ENCODE results near the gene HCRTR2. TPM values are rescaled to one million over a fixed set of nuclear protein-coding genes. Genes with fewer than 3 reads are reported as not detected.
"Not testable (repeated sequence)": the region's sequence is repeated elsewhere in the genome, so short reads cannot be mapped to it uniquely, and the experiment has no call there.

The HCRTR2 gene
- total RNA-seq (not detected), polyA plus RNA-seq (0.16 TPM)
- long read RNA-seq, donor 1, partial matches to known transcripts: 0 of 1 reads
- long read RNA-seq, donor 1, other reads (novel, unspliced or antisense): 0 of 1 reads
- long read RNA-seq, donor 2: 0 reads
- long read RNA-seq, donor 3: 0 reads
- long read RNA-seq, donor 4: 0 reads

DNA sequence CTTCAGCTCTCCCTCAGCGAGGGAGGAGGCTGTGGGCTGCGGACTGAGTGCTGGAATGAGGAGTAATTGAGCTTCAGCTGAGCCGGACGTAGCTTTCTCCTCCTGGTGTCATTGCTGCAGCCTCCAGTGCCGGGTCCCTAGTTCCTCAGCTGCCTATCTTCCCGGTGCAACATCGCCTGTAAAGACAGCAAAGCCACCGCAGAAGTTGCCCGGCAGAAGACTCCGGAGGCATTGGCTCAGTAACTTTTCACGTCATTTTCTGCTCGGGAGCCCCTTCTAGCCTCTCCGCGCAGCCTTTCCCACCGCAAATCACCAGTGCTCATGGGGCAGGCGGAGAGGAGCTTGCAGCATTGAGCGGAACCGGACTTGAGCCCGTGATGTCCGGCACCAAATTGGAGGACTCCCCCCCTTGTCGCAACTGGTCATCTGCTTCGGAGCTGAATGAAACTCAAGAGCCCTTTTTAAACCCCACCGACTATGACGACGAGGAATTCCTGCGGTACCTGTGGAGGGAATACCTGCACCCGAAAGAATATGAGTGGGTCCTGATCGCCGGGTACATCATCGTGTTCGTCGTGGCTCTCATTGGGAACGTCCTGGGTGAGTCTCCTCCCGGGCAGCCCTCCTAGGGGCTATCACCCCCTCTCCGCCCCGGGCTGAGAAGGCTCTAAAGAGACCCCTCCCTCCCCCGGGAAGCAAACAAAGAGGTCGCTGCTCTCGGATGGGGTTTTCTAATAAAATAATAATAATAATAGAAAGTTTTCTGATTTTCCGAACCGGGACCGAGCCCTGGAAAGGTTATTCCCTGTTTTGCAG, at the start of gene HCRTR2:
TSS of gene HCRTR2 (plus strand) at position 305 of the 816 bp plus-strand sequence. CDS start at position 378, 73 bp downstream.
- H3K4me1 ChIP-seq (ENCODE audit: control insufficient read depth, insufficient read depth, low read length): no peaks in the 10 kb centered on the region
- 3% methylated on average over 42 of the region's 42 CpGs for WGBS
- intact Hi-C loops (cut with DNase I): no loop called here
- peak within 1 kb of the TSS; percentile 42 for H3K4me3 ChIP-seq (ENCODE audit: low read length)
- no peak within 1 kb of the TSS for H3K27ac ChIP-seq (ENCODE audit: low read length)
- no peaks in the 10 kb centered on the region for H3K9me3 ChIP-seq (ENCODE audit: control insufficient read depth, low read length)
- DNase-seq (peak in 2 of 3 donors; percentile 16 to 21), ATAC-seq (peak in 1 of 2 donors; percentile 19)
- H3K27me3 ChIP-seq (ENCODE audit: control insufficient read depth, insufficient read depth): no peaks in the 10 kb centered on the region

DNA sequence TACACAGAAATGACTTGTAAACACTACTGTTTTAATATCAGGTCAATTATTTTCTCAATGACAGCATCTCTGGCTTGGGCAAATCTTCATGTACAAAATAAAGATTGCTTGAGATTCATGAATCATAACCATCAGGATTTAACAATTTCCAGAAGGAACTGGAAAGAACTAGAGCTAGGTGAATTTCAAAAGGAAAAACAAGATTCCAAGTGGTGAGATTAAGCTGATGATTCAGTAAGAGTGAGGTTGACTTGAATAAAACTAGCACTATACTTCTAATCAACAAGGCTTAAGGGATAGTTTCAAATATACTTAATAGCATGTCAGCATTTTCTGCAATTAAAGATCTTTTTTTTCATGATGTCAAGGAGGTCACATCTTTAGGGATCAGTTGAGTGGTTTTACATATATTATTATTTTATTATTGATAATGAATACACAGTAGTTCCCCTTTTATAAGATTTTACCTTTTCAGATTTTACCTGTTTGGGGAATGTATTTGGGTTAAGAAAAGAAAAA, 43.5 kb upstream of the HCRTR2 start:
- no peak overlapping the region for H3K4me3 ChIP-seq (ENCODE audit: low read length)
- ATAC-seq (no peak), DNase-seq (no peak)
- H3K9me3 ChIP-seq (ENCODE audit: control insufficient read depth, low read length): no peaks in the 10 kb centered on the region
- intact Hi-C loops (cut with DNase I): no loop called here
- no peak overlapping the region for H3K27ac ChIP-seq (ENCODE audit: low read length)
- H3K27me3 ChIP-seq (ENCODE audit: control insufficient read depth, insufficient read depth): no peaks in the 10 kb centered on the region
- H3K4me1 ChIP-seq (ENCODE audit: control insufficient read depth, insufficient read depth, low read length): no peaks in the 10 kb centered on the region

DNA sequence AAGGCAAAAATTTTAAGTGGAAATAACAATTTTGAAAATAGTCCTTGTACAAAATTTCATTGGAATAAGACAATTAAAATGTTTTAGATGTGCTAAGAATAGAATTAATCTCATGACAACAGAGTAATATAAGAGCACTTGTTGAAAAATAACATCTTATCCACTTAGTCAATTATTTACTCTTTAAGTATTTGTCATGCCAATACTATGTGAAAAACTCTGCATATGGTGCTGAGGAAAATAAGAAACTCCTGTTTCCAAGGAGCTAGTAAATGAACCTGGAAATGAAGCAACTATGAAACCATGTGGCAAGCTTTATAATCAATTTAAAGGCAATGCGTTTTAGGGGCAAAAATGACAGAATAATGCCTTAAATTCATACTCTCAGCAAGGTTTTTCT, 42.7 kb upstream of the HCRTR2 start:
- WGBS: 74% methylated on average over 1 of the region's 1 CpG
- no peak for DNase-seq
- Histone ChIP-seq H3K4me3 (ENCODE audit: low read length) (no peak overlapping the region), H3K27me3 (ENCODE audit: control insufficient read depth, insufficient read depth) (no peaks in the 10 kb centered on the region), H3K27ac (ENCODE audit: low read length) (no peak overlapping the region), H3K4me1 (ENCODE audit: control insufficient read depth, insufficient read depth, low read length) (no peaks in the 10 kb centered on the region), H3K9me3 (ENCODE audit: control insufficient read depth, low read length) (no peaks in the 10 kb centered on the region)
- intact Hi-C loops (cut with DNase I): no loop called here
- no peak for ATAC-seq

DNA sequence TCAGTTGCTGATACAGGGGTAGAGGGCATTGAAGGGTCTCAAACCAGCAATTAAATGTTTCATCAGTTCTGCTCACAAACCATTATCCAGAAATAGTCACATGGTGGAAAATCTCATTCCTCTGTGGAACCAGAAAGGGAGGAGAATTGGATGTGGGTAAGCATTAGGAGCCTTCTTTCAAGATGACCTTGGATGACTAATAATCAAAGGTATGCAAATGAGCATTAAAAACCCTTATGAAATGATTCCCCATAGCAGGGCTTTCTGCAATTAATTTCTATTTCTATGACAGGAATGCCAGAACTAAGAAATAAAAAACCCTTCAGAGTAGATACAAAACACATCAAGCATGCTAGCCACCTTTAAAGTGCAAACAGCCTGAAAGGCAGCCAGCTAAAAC, 37.4 kb upstream of the HCRTR2 start:
- no peak for DNase-seq
- intact Hi-C loops (cut with DNase I): no loop called here

DNA sequence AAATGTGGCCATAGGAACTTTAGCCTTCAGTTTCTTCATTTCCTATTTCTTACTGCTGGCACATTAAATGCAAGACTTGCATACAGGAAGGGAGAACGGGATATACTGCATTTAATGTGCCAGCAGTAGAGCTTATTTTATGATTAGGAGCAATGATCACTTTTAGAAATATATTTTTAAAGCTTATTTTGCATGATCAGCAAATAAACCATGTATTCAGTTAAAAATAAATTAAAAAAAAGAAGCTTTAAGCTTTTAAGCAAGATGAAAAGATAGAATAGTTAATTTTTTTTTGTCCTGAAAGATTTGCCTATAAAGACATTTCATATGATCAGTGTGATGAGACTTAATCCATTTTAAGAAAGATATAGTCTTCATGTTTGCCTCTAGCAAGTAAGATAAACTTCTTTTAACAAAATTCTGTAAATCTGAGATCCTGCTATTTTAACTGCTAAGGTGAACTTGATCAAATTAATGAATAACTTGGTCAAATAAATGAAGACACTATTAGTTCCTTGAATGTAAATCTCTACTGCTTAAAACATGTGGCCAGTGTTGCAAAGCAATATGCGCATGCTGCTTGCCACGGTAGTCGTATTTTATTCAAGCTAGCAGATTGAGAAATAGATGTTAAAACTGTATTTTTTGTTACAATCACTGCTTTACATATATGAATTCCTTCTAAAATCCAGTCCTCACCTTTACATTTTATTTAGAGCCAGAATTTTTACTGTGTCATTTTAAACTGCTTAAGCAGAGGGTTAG, 36.2 kb upstream of the HCRTR2 start:
- WGBS: 79% methylated on average over 4 of the region's 4 CpGs
- no peak for ATAC-seq
- intact Hi-C loops (cut with DNase I): no loop called here
- Histone ChIP-seq H3K27me3 (ENCODE audit: control insufficient read depth, insufficient read depth) (no peaks in the 10 kb centered on the region), H3K4me3 (ENCODE audit: low read length) (no peak overlapping the region), H3K4me1 (ENCODE audit: control insufficient read depth, insufficient read depth, low read length) (no peaks in the 10 kb centered on the region), H3K27ac (ENCODE audit: low read length) (no peak overlapping the region), H3K9me3 (ENCODE audit: control insufficient read depth, low read length) (no peaks in the 10 kb centered on the region)
- DNase-seq: no peak

More for the DNA sequence above, 37.4 kb upstream of the HCRTR2 start:
- H3K27me3 ChIP-seq (ENCODE audit: control insufficient read depth, insufficient read depth): no peaks in the 10 kb centered on the region
- no peak overlapping the region for H3K27ac ChIP-seq (ENCODE audit: low read length)
- H3K4me3 ChIP-seq (ENCODE audit: low read length): no peak overlapping the region
- ATAC-seq: no peak
- H3K9me3 ChIP-seq (ENCODE audit: control insufficient read depth, low read length): no peaks in the 10 kb centered on the region
- H3K4me1 ChIP-seq (ENCODE audit: control insufficient read depth, insufficient read depth, low read length): no peaks in the 10 kb centered on the region

DNA sequence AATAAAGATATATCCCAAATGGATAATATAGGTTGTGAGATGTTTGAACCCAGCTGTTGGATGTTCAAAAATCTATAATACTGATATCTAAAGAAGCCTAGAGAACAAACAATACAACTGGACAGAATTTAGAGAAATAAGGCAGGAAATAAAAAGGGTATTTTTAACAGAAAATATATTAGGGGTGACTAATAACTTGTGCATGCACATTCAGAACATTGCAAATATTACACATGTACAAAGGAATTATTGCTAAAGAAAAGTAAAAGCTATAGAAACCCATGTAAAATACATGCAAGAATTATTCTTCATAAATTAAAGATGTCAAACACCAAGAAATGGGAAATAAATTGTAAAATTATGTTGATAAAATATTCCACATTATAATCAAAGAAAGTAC, 32.7 kb upstream of the HCRTR2 start:
- intact Hi-C loops (cut with DNase I): no loop called here
- DNase-seq: no peak
- ATAC-seq: no peak
- Histone ChIP-seq H3K27ac (ENCODE audit: low read length) (no peak overlapping the region), H3K27me3 (ENCODE audit: control insufficient read depth, insufficient read depth) (no peaks in the 10 kb centered on the region), H3K4me3 (ENCODE audit: low read length) (no peak overlapping the region), H3K4me1 (ENCODE audit: control insufficient read depth, insufficient read depth, low read length) (no peaks in the 10 kb centered on the region), H3K9me3 (ENCODE audit: control insufficient read depth, low read length) (no peaks in the 10 kb centered on the region)

DNA sequence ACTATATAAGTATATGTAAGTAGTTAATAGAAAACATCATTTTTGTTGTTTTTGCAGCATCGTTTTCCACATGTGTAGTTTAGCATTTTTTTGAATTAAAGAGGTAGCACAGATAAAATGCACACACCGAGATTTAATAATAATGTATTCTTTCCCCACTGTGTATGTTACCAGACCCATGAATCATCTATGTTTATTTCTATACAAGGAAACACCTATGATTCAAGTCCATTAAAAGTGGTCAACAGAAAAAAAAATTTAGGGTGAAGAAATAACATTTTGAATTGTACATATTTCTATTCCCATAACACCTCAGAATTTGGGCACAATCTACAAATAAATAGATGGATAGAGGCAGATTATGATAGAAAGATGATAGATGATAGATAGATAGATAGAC, 31.7 kb upstream of the HCRTR2 start:
- H3K4me3 ChIP-seq (ENCODE audit: low read length): no peak overlapping the region
- ATAC-seq: no peak
- no peaks in the 10 kb centered on the region for H3K4me1 ChIP-seq (ENCODE audit: control insufficient read depth, insufficient read depth, low read length)
- WGBS: 67% methylated on average over 2 of the region's 2 CpGs
- no peaks in the 10 kb centered on the region for H3K9me3 ChIP-seq (ENCODE audit: control insufficient read depth, low read length)
- DNase-seq: no peak
- no peak overlapping the region for H3K27ac ChIP-seq (ENCODE audit: low read length)
- intact Hi-C loops (cut with DNase I): no loop called here
- H3K27me3 ChIP-seq (ENCODE audit: control insufficient read depth, insufficient read depth): no peaks in the 10 kb centered on the region

DNA sequence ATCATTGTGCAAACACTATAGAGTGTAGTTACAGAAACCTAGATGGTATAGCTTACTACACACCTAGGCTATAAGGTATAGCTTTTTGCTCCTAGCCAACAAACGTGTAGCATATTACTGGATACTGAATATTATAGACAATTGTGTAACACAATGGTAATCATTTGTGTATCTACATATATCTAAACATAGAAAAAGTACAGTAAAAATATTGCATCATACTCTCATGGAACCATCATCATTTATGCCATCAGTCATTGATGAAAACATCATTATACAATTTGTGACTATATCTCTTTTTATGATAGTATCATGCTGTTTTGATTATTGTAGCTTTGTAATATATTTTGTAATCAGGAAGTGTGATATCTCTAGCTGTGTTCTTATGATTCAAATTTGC, 21.0 kb upstream of the HCRTR2 start:
- Histone ChIP-seq H3K27me3 (ENCODE audit: control insufficient read depth, insufficient read depth) (no peaks in the 10 kb centered on the region), H3K9me3 (ENCODE audit: control insufficient read depth, low read length) (no peaks in the 10 kb centered on the region), H3K4me3 (ENCODE audit: low read length) (no peak overlapping the region), H3K4me1 (ENCODE audit: control insufficient read depth, insufficient read depth, low read length) (no peaks in the 10 kb centered on the region), H3K27ac (ENCODE audit: low read length) (no peak overlapping the region)
- intact Hi-C loops (cut with DNase I): no loop called here
- WGBS: 57% methylated on average over 1 of the region's 1 CpG
- ATAC-seq (no peak), DNase-seq (no peak)

DNA sequence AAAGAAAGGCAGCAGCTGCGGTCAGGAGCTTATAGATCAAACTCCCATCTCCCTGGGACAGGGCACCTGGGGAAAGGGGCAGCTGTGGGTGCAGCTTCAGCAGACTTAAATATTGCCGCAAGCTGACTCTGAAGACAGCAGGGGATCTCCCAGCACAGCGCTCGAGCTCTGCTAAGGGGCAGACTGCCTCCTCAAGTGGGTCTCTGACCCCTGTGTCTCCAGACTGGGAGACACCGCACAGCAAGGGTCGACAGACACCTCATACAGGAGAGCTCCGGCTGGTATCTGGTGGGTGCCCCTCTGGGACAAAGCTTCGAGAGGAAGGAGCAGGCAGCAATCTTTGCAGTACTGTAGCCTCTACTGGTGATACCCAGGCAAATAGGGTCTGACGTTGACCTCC, 15.5 kb upstream of the HCRTR2 start:
- H3K4me3 ChIP-seq (ENCODE audit: low read length); H3K27me3 ChIP-seq (ENCODE audit: control insufficient read depth, insufficient read depth); H3K27ac ChIP-seq (ENCODE audit: low read length); H3K4me1 ChIP-seq (ENCODE audit: control insufficient read depth, insufficient read depth, low read length); H3K9me3 ChIP-seq (ENCODE audit: control insufficient read depth, low read length); intact Hi-C loops (cut with DNase I); ATAC-seq: not testable (repeated sequence)
- WGBS: 89% methylated on average over 9 of the region's 9 CpGs
- peak in 1 of 3 donors; percentile 32 for DNase-seq

DNA sequence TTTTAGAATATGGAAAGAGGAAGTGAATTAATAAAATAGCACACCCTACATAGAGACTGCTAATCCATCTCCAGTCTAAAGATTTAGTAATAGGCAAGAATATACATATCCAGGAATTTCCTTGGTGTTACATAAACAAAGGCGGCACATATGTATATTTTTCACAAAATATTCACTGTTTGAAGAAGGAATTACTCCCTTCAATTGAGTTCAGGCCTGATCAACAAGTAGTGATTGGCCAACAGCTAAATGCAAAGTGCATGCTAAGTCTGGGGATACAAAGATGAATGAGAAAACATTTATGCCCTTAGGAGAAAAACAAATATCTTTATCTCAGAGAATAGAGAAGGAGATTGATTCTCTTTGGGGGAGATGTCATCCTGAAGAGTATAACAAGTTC, 6.5 kb upstream of the HCRTR2 start:
- no peak overlapping the region for H3K27ac ChIP-seq (ENCODE audit: low read length)
- DNase-seq: no peak
- no peak for ATAC-seq
- H3K4me3 ChIP-seq (ENCODE audit: low read length): no peak overlapping the region
- H3K27me3 ChIP-seq (ENCODE audit: control insufficient read depth, insufficient read depth): no peaks in the 10 kb centered on the region
- intact Hi-C loops (cut with DNase I): no loop called here
- H3K9me3 ChIP-seq (ENCODE audit: control insufficient read depth, low read length): no peaks in the 10 kb centered on the region
- 75% methylated on average over 1 of the region's 1 CpG for WGBS
- no peaks in the 10 kb centered on the region for H3K4me1 ChIP-seq (ENCODE audit: control insufficient read depth, insufficient read depth, low read length)
